Middle frontal gyrus (tissue), 1 donor: ENCODE data around the gene SPATS2.
A peak's percentile ranks its signal among the peaks of the same experiment; 100 is the strongest.

ENCODE experiments used
- DNase-seq: peaks from one replicate; pipeline ENCODE4 v3.0.0-alpha.2; 2015; ENCODE audit warnings: low spot score; ENCODE audit errors: extremely low spot score

The SPATS2 gene

DNA sequence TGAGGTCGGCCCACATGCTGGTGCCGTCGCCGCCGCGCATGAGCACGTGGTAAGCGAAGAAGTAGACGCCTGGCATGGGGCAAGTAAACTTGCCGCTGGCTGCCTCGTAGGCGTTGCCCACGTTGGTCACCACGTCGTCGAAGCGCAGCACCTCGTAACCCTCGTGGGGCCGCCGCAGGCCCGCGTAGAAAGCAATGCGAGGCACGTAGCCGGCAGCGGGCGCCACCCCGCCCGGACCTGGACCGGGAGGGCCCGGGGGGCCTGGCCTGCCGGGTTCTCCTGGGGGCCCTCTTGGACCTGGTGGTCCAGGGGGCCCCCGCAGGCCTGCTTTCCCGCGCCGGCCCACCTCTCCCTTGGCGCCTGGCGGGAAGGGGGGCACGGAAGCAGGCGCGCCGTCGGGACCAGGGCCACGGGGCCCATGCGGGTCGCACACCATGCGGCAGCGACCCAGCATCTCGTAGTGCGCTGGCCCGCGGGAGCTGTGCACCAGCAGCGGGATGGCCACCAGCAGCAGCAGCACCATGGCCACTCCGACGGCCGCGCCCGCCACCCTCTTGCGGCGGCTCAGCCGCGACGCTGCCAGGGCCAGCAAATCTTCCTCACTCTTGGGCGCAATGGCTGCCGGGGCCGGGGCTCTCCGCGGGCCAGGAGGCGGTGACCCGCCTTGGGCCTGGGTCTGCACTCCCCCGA lies 31.2 kb upstream of the SPATS2 start:
- DNase-seq, result no peak

- DNase-seq, result no peak
Observed at GRCh38 chr12:49336645-49337584, 30.3 kb upstream of the SPATS2 start, which contains the start of gene C1QL4. Gene C1QL4, minus strand, starts transcription at chr12:49337188. Its CDS starts 711 bp downstream, at chr12:49336477.

DNA sequence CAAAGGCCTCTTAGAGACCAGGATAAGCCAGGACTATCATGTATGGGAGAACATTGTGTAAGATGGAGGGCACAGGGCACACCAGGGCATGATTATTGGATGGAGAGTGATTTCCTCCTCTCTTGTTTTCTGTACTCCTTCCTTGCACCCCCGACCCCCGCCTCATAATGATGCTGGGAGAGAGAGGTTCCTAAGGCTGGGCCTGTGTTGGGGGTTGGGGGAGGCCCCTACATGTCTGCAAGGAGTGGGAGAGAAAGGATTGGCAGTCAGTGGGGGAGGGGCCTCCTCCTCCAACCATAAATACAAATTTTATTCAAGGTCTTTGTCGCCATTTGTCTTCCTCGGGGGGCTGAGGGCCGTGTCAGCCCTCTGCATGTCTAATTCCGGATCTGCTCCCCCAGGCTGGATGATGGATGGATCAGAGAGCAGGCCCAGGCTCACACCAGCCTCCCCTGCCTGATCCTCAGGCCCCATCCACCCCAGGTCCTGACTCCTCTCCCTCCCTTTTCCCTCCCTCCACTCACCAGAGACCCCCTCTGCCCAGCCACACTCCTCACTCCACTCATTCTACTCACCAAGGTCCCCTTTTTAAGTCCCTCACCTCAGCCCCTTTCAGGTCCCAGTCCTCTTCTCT lies 28.3 kb upstream of the SPATS2 start:
- DNase-seq, result no peak

DNA sequence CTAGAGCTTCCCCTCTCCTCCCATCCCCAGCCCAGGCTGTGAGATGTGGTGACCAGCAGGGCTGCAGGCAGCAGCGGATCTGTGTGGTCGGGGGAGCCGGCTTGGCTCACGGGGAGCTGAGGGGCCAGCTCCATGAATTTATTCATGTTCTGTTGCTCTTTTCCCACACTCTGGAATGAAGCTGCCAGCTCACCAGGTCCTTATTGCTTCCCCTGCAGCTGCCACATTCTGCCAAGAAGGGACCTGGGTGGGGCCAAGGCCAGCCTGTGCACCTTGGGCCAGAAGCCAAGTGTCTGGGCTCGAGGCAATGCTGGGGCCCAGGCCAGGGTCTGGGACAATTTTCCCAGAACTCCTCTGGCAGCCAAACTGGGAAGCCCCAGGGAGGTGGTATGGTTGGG lies 27.8 kb upstream of the SPATS2 start:
- no peak for DNase-seq

DNA sequence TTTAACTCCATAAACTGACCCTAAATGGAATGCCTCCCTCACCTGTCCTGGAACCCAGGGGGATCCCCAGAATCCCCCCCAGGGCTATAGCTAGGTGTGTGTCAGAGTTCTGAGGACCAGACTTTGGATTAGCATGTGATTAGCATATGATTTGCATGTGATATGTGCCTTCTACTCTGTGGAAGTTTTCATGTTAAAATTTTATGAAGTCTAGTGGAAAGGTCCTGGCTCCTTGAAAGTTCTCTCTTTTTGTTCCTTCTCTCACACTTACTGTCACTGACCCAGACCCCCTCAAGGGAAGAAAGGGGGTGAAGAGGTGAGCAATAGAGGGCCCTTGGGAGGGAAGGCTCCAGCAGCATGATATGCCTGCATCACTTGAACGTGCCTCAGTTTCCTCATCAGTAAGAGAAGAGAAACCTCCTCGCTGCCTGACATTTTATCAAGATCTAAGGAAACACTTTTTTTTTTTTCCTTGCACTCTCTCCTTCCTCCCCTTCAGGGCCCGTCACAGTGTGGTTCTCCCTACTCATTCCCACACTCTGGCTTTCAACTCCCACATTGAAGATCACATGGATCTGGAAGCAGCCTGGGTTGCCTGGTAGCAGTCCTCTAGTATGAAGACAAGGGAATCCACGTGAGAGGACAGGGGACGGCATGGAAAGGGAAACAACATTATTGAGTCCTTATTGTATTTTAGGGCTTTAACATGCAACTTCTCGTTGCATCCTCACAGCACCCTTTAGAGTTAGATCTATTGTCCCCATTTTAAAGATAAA lies 27.0 kb upstream of the SPATS2 start:
- DNase-seq, result no peak

GRCh38 chr12:49340971-49341776 lies 26.1 kb upstream of the SPATS2 start:
- DNase-seq, result no peak

- no peak for DNase-seq
Observed at GRCh38 chr12:49341777-49342065, 25.5 kb upstream of the SPATS2 start.

- no peak for DNase-seq
Observed at GRCh38 chr12:49342066-49342913, 25.0 kb upstream of the SPATS2 start.

- no peak for DNase-seq
Observed at GRCh38 chr12:49342914-49343731, 24.1 kb upstream of the SPATS2 start.

GRCh38 chr12:49344486-49345050 lies 22.7 kb upstream of the SPATS2 start:
- no peak for DNase-seq

GRCh38 chr12:49345051-49345824 lies 22.0 kb upstream of the SPATS2 start:
- no peak for DNase-seq

DNA sequence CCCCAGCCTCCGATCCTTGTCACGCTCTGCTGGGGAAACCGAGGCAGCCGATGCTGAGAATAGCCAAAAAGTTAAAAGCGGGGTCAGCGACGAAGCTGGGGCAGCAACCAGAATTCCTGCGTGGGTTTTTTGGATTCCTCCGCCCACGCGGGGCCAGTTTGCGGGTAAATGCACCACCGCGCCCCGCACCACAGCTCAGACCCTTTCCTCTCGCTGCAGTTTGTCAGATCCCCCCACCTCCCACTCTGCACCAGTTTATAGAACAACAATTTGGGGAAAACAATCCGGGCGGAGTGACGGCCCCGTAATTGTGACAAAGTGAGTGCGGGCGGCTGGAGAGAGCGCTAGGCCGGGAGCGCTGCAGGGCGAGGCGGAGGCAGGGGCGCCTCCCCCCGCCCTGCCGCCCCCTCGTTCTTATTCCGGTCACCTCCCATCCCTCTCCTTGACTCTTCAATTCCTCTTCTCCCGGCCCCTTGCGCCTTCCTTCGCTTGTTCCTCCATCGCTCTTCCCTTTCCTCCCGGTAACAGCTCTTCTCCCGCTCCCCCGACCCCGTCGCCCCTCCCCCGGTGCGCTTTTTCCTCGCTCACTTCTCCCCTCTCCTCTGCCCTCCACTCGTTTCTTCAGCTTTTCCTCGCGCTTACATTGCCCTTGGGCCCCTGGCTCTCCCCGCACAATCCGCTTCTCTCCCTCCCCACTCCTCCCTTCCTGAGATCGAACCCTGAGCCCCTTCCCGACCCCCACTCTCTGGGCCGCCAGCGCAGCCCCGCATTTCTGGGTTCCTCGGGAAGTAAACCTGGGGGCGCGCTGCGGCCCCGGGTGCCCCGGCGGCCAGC lies 21.2 kb upstream of the SPATS2 start:
- no peak for DNase-seq

GRCh38 chr12:49346659-49347310 lies 20.5 kb upstream of the SPATS2 start, which contains the start of gene DNAJC22:
Gene DNAJC22, plus strand, starts transcription at chr12:49346888. Its CDS starts 1,985 bp downstream, at chr12:49348873.
- DNase-seq, result no peak

DNA sequence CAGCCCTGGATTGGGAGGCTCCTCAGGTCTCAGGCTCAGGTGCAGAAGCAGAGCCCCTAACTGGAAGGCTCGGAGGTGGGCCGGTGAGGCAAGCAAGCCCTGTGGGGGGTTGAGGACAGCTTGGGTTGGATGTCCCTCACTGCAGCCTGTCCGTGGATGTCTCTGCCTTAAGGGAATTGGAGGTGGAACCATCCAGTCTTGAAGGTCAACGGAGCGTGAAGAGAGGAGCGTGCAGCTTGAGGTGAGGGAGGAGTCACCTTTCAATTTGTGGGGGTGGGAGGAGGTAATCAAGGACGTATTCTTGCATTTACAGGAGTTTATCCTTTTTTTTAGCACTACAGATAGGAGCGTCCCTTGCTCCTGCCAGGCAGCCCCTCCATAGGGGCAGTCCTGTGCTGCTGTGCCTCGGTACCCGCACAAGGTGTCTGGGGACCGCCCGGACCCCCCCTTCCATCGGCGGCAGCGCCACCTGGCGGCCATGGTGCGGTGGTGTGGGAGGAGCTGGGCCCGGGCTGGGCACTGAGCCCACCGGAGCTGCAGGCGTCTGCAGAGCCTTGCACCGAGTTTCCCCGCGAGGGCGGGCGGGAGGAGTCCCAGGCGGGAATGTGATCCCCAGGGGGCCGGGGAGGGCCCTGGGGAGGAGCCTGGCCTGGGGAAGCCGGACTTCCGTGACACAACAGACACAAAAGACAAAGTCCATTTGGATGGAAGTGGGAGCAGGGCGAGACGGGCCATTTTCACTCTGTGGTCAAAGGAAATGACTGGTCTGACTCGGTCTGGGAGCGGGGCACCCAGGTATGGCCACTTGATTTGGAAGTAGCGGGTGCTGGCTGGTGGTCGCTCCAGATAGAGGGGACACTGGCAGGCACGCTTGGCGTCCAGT lies 19.7 kb upstream of the SPATS2 start:
- DNase-seq, result peak; percentile 73

- DNase-seq, result no peak
Observed at GRCh38 chr12:49348781-49349180, 18.5 kb upstream of the SPATS2 start.
